Activated T-helper 1 cell treated with anti-CD3 and anti-CD28 coated beads, Interleukin-12 subunit alpha, Interleukin-12 subunit beta, Interleukin-2, Interleukin-4 antibody, amounts not matched to agents 30 ng/mL and 10 ng/mL and 1 ng/mL, durations not matched to agents 14 hours and 24 hours and 36 hours (primary cell): ENCODE measurements around the gene CMTM1. TPM values are rescaled to one million over a fixed set of nuclear protein-coding genes. Genes with fewer than 3 reads are reported as not detected.
"Not testable (repeated sequence)": the region's sequence is repeated elsewhere in the genome, so short reads cannot be mapped to it uniquely, and the experiment has no call there.

Experiments used
- DNase-seq: peaks from one replicate; pipeline ENCODE4 v3.0.0; 2021; ENCODE audit warnings: low spot score
- H3K27ac Mint-ChIP-seq: one replicate; pipeline ENCODE4 v1.8.0; 2021; ENCODE audit warnings: mild to moderate bottlenecking, mixed read lengths
- H3K27me3 Mint-ChIP-seq: one replicate; pipeline ENCODE4 v1.8.0; 2022; ENCODE audit warnings: mild to moderate bottlenecking, moderate library complexity, mixed read lengths; ENCODE audit not compliant: insufficient read depth
- H3K36me3 Mint-ChIP-seq: one replicate; pipeline ENCODE4 v1.8.0; 2021; ENCODE audit warnings: low read depth, mixed read lengths
- H3K4me1 Mint-ChIP-seq: one replicate; pipeline ENCODE4 v1.8.0; 2021; ENCODE audit warnings: low read depth, mixed read lengths
- H3K4me3 Mint-ChIP-seq: one replicate; pipeline ENCODE4 v1.8.0; 2021; ENCODE audit warnings: mild to moderate bottlenecking, moderate library complexity, mixed read lengths
- H3K9me3 Mint-ChIP-seq: one replicate; pipeline ENCODE4 v1.8.0; 2021; ENCODE audit warnings: mixed read lengths
- intact Hi-C: fragments of 100-400 bp; cut with micrococcal nuclease; formaldehyde crosslinking; loops from one replicate; pipeline ENCODE4 v1.15.1; 2024
- total RNA-seq: library from RNA; stranded (reverse); gene quantifications from 2 replicates; pipeline ENCODE4 v1.2.3, GENCODE V29; 2022

The CMTM1 gene
- total RNA-seq, 1 donor from 2014 or later = 13.9 TPM

DNA sequence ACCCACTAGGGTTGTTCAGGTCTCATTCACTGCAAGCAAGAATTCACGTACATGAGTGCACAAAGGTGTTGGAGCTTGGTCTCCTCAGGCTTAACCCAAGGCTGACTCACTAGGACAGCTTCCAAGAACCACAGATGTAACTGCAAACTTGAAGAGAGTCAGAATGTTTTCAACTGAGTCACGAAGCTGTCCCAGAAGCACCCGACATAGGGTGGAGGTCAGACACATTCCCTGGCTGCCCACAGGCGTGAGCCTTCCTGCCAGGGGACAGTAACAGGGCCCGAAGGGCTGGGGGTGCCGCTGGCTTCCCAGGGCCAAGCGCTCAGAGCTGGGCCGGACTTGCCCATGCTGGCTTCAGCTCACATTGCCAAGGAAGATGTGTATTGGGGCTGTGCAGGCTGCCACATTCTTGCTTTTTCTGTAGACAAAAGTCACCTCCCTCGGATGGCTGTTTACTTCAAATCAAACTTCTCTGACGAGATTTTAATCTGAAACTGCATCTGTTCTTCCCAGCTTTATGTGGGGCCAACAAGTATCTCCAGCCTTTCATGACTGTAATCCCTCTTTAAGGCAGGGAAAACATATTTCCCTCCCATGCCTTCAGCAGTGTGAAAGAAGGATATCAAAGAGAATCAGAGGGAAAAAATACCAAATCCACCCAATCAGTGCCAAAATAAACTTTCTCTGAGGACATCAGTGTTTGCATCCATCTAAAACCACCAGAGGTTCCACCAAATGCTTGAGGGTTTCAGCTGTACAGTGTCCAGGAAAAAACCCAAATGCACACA is 52.5 kb downstream of the CMTM1 start:
- intact Hi-C loops = no loop called here
- no peak for DNase-seq
- H3K4me3 Mint-ChIP-seq = no peak overlapping the region
- H3K4me1 Mint-ChIP-seq = no peaks in the 10 kb centered on the region
- no peak overlapping the region for H3K27ac Mint-ChIP-seq
- H3K9me3 Mint-ChIP-seq = no peaks in the 10 kb centered on the region
- no peaks in the 10 kb centered on the region for H3K36me3 Mint-ChIP-seq
- H3K27me3 Mint-ChIP-seq = no peaks in the 10 kb centered on the region

DNA sequence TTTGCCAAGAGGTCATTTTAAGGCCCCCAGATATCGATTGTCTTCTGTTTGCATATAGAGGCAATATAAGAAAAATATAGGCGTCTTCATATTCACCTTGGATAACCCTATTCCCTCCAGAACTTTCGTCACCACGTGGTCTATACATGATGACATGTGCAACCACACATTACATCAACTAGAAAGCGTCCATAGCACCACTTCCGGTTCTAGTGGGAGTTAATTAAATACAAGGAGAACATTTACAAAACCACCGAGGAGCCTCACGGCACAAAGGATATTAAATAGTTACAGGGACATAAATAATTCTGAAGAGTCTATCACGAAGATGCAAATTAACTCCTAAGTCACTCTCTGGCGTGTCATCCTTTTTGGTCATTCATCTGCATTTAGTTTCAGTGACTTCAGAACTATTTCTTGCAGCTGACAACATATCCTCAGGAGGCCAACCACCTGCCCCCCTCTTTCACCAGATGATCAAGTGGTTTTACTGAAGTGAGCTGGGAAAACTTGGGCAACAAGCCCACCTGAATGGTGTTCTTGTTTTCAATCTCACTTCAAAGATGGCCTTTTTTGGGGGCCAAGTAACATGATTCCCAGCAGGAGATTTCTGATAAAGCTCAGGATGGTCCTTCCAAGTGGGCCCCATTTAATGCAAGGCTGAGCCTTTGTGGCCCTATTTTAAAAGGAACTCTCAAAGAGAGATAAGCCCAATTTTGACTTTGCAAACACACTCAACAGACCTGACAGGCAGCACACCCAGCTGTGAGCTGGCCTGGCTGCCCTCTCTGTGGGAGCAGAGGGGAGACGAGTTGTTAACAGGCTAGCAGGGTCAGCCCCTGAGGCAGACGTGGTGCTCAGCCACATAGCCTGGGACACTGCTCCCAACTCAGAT is 53.5 kb downstream of the CMTM1 start:
- H3K36me3 Mint-ChIP-seq = no peaks in the 10 kb centered on the region
- intact Hi-C loops = no loop called here
- H3K4me3 Mint-ChIP-seq = no peak overlapping the region
- H3K9me3 Mint-ChIP-seq = no peaks in the 10 kb centered on the region
- H3K27me3 Mint-ChIP-seq = peaks cover 3% of the 10 kb centered on the region
- H3K27ac Mint-ChIP-seq = no peak overlapping the region
- no peak for DNase-seq
- no peaks in the 10 kb centered on the region for H3K4me1 Mint-ChIP-seq

DNA sequence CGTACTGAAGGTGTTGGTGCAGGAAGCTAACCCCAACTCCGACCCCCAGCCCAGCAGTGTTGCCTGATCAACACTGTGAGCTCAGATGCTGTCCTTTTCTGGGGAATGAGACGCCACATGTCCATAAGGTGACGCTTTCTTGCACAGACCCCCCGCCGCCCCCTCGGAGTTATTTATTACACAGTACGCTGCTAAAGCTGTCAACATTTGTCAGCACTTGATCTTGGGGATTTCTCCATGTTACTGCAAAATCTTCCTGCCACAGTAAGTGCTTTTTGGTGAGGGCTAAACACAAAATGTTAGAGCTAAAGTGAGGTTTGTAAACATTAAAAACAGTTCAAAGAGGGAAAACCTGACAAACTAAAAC is 54.2 kb downstream of the CMTM1 start:
- no peak for DNase-seq
- Mint-ChIP-seq H3K9me3 (no peaks in the 10 kb centered on the region), H3K4me3 (no peak overlapping the region), H3K4me1 (no peaks in the 10 kb centered on the region), H3K27me3 (peaks cover 3% of the 10 kb centered on the region), H3K36me3 (no peaks in the 10 kb centered on the region), H3K27ac (no peak overlapping the region)
- intact Hi-C loops = no loop called here

DNA sequence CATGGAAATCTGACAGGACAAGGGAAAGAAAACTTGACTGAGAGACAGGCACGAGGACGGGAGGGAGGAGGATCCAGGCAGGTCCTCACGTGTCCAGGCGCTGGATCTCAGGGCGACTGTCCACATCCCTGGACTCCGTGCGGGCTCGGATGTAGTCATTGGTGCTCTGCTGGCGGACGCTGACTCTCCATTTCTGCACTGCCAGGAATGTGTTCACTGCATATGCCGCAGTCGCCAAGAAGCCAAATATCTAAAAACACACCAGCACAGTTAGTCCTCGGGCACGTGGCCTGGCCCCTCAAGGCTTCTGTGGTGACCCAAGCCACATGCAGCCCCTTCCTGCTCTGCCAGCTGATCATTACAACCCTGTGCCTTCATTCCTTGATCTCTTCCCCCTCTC is 55.7 kb downstream of the CMTM1 start:
- H3K4me1 Mint-ChIP-seq = no peaks in the 10 kb centered on the region
- no peak for DNase-seq
- no peaks in the 10 kb centered on the region for H3K36me3 Mint-ChIP-seq
- H3K4me3 Mint-ChIP-seq = no peak overlapping the region
- intact Hi-C loops = no loop called here
- H3K27me3 Mint-ChIP-seq = peaks cover 3% of the 10 kb centered on the region
- no peak overlapping the region for H3K27ac Mint-ChIP-seq
- H3K9me3 Mint-ChIP-seq = no peaks in the 10 kb centered on the region

DNA sequence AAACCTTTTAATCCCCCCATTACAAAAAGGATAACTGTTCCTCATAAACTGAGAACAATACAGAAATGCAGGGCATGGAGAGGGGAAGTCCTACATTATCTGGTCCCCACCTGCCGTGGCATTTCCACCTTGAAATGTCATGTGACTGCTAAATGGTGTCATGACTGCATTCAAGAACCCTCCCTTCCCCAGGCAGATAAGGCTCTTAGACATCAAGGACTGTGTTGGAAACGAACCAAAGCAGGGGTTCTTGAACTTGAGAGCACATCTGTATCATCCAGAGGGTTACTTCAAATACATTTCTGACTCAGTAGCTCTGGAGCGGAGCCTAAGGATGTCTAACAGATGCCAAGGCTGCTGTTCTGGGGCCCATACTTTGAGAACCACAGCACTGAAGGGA is 56.6 kb downstream of the CMTM1 start:
- Mint-ChIP-seq H3K4me1 (no peaks in the 10 kb centered on the region), H3K4me3 (no peak overlapping the region), H3K36me3 (no peaks in the 10 kb centered on the region), H3K27me3 (peaks cover 3% of the 10 kb centered on the region), H3K27ac (no peak overlapping the region), H3K9me3 (no peaks in the 10 kb centered on the region)
- no peak for DNase-seq
- intact Hi-C loops = no loop called here

DNA sequence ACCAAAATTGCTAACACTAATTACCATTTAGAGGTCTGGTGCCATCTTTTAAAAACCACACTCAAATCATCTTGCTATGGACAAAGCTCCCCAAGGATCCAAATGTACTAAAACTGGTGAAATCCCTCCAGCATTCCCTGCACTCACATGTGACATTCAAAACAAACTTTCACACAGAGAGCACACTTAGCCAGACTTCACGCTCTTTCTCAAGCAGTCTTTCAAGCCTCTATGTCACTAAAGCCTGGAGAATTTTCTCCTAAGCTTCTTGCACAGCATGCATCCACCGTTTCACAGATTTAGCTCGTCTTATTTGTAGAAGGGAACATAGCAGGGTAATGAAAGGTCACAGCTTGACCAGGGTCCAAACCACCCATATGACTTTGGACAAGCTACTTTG is 57.5 kb downstream of the CMTM1 start:
- H3K36me3 Mint-ChIP-seq = no peaks in the 10 kb centered on the region
- no peak for DNase-seq
- H3K9me3 Mint-ChIP-seq = no peaks in the 10 kb centered on the region
- H3K4me1 Mint-ChIP-seq = no peaks in the 10 kb centered on the region
- H3K27me3 Mint-ChIP-seq = peaks cover 3% of the 10 kb centered on the region
- H3K4me3 Mint-ChIP-seq = no peak overlapping the region
- no peak overlapping the region for H3K27ac Mint-ChIP-seq
- intact Hi-C loops = no loop called here

DNA sequence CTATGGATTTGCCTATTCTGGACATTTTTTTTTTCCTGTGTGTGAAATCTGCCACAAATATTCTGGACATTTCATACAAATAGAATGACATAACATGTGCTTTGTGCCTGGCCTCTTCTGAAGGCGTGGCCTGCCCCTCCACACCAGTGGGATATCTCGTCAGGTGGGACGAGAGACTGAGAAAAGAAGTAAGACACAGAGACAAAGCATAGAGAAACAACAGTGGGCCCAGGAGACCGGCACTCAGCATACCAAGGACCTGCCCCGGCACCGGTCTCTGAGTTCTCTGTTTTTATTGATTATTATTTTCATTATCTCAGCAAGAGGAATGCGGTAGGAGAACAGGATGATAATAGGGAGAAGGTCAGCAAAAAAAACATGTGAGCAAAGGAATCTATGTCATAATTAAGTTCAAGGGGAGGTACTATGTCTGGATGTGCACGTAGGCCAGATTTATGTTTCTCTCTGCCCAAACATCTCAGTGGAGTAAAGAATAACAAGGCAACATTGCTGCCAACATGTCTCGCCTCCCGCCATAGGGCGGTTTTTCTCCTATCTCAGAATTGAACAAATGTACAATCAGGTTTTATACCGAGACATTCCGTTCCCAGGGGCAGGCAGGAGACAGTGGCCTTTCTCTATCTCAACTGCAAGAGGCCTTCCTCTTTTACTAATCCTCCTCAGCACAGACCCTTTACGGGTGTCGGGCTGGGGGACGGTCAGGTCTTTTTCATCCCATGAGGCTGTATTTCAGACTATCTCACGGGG is 61.6 kb downstream of the CMTM1 start:
- H3K9me3 Mint-ChIP-seq, H3K27me3 Mint-ChIP-seq, H3K36me3 Mint-ChIP-seq, H3K4me3 Mint-ChIP-seq, intact Hi-C loops, H3K27ac Mint-ChIP-seq, H3K4me1 Mint-ChIP-seq, DNase-seq: not testable (repeated sequence)

Other genes starting within 250 kb of the CMTM1 start
- not detected in 2 replicates for gene CDH5, start 199.7 kb upstream of the CMTM1 start, total RNA-seq
- not detected in 2 replicates for gene BEAN1, start 139.1 kb upstream of the CMTM1 start, total RNA-seq
- gene TK2, start 16.3 kb upstream of the CMTM1 start, total RNA-seq = 7.3 and 8.4 TPM in 2 replicates
- 153 and 159 TPM in 2 replicates for gene CKLF, start 13.9 kb upstream of the CMTM1 start, total RNA-seq
- gene CMTM2, start 13.0 kb downstream of the CMTM1 start, total RNA-seq = 0.80 and 1.2 TPM in 2 replicates
- 93.1 and 94.1 TPM in 2 replicates for gene CMTM3, start 38.3 kb downstream of the CMTM1 start, total RNA-seq
- 3.3 and 3.9 TPM in 2 replicates for gene CMTM4, start 130.3 kb downstream of the CMTM1 start, total RNA-seq
- 55.7 and 60.3 TPM in 2 replicates for gene DYNC1LI2, start 185.2 kb downstream of the CMTM1 start, total RNA-seq
- gene TERB1, start 235.1 kb downstream of the CMTM1 start, total RNA-seq = 0.29 TPM in 1 of 2 replicates, not detected in the other